GM21526 (cell line): ENCODE measurements around the gene BICRA.
"Not testable (repeated sequence)": the region's sequence is repeated elsewhere in the genome, so short reads cannot be mapped to it uniquely, and the experiment has no call there.

Experiments used
- ATAC-seq: cut with Tn5 transposase; IDR thresholded peaks from one replicate; pipeline ENCODE4 v1.9.1; 2021; ENCODE audit warnings: moderate library complexity; ENCODE audit not compliant: unreplicated experiment, low FRiP score

The BICRA gene

DNA sequence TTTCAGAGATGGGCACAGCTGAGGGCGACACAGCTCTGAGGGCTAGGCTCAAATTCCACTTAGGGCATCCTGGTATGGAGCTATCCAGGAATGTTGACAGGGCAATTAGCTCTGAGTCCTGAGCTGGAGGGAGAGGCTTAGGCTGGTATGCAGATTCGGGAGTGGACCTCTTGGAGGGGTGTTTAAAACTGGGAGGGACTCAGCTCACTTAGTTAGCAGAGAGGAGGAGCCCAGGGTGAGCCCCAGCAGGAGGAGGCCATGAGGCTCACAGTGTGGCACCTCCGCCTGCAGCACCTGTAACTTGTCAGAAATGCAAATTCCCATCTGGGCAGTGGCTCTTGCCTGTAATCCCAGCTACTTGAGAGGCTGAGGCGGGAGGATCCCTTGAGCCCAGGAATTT is 126.2 kb downstream of the BICRA start:
- ATAC-seq = no peak

DNA sequence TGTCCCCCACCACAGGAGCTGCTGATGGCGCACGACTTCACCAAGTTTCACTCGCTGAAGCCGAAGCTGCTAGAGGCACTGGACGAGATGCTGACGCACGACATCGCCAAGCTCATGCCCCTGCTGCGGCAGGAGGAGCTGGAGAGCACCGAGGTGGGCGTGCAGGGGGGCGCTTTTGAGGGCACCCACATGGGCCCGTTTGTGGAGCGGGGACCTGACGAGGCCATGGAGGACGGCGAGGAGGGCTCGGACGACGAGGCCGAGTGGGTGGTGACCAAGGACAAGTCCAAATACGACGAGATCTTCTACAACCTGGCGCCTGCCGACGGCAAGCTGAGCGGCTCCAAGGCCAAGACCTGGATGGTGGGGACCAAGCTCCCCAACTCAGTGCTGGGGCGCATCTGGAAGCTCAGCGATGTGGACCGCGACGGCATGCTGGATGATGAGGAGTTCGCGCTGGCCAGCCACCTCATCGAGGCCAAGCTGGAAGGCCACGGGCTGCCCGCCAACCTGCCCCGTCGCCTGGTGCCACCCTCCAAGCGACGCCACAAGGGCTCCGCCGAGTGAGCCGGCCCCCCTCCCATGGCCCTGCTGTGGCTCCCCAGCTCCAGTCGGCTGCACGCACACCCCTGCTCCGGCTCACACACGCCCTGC is 132.1 kb downstream of the BICRA start:
- ATAC-seq = no peak

DNA sequence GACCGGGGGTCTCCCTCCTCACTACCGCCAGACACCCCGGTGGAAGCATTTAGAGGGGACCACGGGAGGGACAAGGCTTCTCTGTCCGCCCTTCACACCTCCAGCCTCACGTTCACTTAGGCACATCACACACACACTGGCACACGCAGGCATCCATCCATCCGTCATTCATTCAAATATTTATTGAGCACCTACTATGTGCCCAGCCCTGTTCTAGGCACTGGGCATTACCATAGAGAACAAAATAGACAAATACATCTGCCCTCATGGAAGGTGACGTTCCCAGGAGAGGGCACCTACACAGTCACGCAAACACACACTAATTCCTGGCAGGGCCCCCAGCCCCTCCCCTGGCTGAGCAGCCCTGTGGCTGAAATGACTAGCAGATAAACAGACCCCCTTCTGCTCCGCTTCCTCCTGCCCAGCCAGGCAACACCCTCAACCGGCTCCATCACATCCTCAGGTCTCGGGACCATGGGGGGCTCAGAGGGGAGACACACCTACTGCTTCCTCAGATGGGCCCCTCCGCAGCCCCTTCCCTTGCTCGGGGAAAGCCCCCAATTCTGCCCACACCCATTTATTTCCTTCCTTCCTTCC is 132.7 kb downstream of the BICRA start:
- ATAC-seq = no peak

DNA sequence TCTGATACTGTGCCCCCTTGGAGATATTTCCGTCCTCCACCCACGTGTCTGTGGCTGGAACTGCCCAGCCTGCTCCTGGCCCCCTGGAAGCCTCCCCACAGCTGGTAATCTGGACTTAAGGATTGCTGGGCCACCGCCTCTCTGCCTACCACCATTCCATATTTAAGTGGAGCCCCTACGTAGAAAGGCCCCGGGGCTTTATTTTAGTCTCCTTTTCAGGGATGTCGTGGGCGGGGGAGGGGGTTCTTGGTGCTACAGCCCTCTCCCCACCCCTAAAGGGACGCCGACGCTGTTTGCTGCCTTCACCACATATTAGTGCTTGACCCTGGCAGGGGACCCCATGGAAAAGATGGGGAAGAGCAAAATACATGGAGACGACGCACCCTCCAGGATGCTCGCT is 133.7 kb downstream of the BICRA start:
- ATAC-seq = no peak

DNA sequence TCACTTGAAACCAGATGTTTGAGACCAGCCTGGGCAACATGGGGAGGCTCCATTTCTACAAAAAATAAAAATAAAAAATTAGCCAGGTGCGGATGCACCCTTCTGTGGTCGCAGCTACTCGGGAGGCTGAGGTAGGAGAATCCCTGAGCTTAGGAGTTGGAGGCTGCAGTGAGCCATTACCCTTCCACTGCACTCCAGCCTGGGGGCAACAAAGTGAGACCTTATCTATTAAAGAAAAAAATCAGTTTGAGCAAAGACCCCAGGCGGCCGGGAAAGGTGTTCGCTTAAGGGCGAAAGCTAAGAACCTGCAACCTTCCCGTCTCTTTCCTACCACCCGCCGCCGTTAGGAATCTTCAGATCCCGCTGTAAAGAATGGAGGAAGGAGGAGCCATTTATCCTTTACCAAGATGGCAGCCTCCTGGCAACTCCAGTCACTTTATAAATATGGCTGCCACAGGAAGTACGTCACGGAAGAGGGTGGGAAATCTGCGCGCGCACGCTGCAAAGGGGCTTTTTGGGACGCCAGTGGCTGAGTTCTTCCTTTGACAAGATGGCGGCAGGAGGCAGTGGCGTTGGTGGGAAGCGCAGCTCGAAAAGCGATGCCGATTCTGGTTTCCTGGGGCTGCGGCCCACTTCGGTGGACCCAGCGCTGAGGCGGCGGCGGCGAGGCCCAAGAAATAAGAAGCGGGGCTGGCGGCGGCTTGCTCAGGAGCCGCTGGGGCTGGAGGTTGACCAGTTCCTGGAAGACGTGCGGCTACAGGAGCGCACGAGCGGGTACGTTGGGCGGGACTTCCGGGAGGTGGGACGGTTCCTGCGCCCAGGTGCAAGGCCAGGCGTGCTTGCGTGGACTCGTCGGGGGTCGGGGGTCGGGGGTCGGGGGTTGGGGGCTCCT is 136.3 kb downstream of the BICRA start, which contains the start of gene NOP53:
NOP53 (plus strand) TSS at position 537 of the 892 bp plus-strand sequence; CDS start at position 551, 14 bp downstream.
- peak; percentile 52 for ATAC-seq

DNA sequence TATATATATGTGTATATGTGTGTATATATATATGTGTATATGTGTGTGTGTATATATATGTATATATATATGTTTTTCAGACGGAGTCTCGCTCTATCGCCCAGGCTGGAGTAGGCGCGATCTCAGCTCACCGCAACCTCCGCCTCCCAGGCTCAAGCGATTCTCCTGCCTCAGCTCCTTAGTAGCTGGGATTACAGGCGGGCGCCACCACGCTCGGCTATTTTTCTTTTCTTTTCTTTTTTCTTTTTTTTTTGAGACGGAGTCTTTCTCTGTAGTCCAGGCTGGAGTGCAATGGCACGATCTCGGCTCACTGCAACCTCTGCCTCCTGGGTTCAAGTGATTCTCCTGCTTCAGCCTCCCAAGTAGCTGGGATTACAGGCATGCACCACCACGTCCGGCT is 137.2 kb downstream of the BICRA start:
- ATAC-seq = not testable (repeated sequence)

DNA sequence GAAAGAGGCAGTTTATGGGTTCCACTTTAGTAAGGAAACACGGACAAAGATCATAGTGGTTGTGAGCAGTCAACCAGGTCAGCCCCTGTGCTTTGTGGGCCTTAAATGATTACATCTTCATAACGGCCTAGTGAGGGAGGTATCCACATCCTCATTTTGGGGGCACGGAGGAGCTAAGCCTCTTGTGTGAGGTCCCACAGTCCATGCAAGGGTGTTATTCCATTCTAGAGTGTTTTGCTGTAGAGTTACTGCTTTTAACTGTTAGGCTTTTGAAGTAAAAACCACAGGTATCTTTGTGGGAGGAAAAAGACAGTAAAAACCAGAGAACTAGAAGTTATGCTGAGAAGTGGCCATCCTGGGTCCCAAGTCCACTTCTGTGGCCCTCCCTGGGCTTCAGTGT is 140.4 kb downstream of the BICRA start:
- ATAC-seq = no peak

DNA sequence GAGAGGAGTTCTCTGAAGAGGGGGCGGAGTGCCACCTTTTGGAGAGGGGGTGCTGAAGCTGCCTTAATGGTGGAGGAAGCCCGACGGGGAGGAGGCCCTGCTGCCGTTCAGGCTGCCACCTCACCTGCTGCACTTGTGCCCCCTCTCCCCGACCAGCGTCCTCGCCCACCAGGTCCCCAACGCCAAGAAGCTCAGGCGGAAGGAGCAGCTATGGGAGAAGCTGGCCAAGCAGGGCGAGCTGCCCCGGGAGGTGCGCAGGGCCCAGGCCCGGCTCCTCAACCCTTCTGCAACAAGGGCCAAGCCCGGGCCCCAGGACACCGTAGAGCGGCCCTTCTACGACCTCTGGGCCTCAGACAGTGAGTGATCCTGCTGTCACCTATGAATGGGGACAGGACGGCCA is 141.8 kb downstream of the BICRA start:
- ATAC-seq = no peak

DNA sequence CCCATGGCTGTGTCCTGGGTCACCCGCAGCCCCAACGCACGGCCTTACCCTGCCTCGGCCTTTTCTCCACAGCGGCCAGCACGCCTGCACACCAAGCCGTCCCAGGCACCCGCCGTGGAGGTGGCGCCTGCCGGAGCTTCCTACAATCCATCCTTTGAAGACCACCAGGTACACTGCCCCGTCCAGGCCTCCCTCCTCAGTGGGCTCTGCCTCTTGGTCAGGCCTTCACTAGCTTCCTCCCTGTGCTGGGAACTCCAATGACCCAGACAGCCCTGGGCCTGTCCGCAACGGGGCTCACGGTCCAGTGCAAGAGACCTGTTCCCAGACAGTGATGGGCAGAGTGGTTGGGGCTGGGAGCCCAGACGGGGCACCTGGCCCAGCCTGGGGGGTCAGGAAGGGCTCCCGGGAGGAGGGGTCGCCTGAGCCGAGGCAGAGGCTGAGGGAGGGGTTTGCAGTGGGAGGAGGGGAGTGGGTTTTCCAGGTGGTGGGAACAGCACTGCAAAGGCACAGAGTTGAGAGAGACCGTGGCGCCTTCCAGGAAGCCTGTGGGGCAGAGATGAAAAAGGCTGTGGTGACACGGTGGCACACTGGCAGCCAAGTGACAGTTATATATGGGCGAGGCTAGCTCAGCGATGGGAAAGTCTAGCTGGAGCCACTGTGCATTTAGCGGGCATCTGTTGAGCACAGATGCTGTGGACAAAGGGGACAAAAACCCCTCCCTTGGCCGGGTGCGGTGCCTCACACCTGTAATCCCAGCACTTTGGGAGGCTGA is 143.7 kb downstream of the BICRA start:
- ATAC-seq = no peak
